22Rv1 (cell line): ENCODE results near the gene LIG1.

Source experiments
- H3K27ac ChIP-seq: fragments of 450-650 bp; 2 replicates; pipeline ENCODE4 v1.5.1; 2017
- ZFX ChIP-seq: fragments of 450-650 bp; IDR thresholded peaks from 2 replicates; pipeline ENCODE4 v1.6.1; 2017; ENCODE audit warnings: antibody characterized with exemption, borderline replicate concordance
- TF ChIP-seq, protein P1 (sequence below): fragments of 450-650 bp; IDR thresholded peaks from 2 replicates; pipeline ENCODE4 v1.5.1; 2017; ENCODE audit warnings: mild to moderate bottlenecking

Gene LIG1

DNA sequence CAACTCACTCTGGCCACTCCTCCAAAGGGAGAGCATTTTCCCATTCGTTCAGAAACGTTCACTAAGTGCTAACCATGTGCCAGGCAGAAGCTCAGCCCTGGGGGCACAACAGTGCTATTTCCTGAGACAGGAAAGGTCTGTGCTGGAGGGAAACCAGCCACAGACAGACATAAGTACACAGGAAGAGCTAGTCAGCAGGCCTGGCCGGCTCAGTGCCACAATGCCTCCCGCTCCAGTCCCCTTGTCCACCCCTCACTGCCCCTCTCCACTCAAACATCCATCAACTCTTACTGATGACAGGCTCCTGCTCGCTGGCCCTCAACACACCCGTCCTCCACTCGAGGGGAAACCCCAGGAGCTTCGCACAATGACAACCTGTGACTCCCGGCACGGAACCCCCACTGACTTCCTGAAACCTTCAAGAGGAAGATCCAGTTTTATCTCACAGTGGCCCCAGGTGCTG, 48.2 kb downstream of the LIG1 start:
- TF ChIP-seq, protein P1, sequence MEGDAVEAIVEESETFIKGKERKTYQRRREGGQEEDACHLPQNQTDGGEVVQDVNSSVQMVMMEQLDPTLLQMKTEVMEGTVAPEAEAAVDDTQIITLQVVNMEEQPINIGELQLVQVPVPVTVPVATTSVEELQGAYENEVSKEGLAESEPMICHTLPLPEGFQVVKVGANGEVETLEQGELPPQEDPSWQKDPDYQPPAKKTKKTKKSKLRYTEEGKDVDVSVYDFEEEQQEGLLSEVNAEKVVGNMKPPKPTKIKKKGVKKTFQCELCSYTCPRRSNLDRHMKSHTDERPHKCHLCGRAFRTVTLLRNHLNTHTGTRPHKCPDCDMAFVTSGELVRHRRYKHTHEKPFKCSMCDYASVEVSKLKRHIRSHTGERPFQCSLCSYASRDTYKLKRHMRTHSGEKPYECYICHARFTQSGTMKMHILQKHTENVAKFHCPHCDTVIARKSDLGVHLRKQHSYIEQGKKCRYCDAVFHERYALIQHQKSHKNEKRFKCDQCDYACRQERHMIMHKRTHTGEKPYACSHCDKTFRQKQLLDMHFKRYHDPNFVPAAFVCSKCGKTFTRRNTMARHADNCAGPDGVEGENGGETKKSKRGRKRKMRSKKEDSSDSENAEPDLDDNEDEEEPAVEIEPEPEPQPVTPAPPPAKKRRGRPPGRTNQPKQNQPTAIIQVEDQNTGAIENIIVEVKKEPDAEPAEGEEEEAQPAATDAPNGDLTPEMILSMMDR = no peak
- no peak for TF ChIP-seq ZFX
- H3K27ac ChIP-seq = no peak overlapping the region

DNA sequence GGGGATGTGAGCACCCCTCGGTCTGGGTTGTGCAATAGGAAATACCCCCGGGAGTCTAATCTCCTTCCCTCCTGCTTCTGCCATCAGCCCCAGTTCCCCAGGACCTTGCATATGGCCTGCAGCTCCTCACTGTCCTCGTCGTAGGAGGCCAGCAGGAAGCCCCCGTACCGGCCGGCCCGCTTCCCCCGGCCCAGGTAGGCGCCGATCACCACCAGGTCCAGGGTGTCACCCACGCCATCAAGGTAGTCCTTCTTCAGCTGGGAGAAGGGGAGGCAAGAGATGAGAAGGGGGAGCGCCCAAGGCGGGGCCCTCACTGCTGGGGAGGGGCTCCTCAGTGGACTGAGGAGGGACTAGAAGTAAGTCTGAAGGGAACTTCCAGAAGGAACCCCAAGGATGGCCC, 49.1 kb downstream of the LIG1 start:
- TF ChIP-seq ZFX = no peak
- TF ChIP-seq, protein P1 = no peak
- H3K27ac ChIP-seq = no peak overlapping the region

DNA sequence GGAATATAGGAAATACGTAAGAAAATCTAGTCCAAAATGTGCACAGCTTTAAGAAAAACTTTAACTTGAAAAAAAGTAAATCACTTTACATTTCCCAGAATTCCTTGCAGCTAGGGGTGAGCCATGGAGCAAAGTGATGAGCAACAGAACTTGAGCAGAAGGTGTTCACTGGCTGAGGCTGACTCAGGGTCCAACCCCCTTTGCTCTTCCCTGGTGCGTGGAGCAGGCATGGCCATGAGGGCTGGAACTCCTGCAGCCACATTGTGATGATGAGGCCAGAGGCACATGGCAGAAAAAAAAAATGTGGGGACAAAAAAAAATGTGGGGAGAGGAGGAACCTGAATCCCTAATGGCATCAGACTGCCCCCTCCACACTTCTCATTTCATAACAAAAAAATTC, 49.6 kb downstream of the LIG1 start:
- H3K27ac ChIP-seq = no peak overlapping the region
- TF ChIP-seq ZFX = no peak
- TF ChIP-seq, protein P1 = no peak

DNA sequence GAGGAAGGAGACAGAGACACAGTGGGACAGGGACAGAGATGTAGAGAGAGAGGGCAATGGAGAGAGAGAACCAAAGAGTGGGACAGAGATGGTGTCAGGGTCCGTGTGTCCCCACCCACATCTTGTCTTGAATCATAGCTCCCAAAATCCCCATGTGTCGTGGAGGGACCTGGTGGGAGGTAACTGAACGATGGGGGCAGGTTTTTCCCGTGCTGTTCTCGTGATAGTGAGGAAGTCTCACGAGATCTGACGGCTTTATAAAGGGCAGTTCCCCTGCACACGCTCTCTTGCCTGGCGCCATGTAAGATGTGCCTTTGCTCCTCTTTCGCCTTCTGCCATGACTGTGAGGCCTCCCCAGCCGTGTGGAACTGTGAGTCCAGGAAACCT, 52.0 kb downstream of the LIG1 start:
- TF ChIP-seq ZFX = no peak
- no peak overlapping the region for H3K27ac ChIP-seq

DNA sequence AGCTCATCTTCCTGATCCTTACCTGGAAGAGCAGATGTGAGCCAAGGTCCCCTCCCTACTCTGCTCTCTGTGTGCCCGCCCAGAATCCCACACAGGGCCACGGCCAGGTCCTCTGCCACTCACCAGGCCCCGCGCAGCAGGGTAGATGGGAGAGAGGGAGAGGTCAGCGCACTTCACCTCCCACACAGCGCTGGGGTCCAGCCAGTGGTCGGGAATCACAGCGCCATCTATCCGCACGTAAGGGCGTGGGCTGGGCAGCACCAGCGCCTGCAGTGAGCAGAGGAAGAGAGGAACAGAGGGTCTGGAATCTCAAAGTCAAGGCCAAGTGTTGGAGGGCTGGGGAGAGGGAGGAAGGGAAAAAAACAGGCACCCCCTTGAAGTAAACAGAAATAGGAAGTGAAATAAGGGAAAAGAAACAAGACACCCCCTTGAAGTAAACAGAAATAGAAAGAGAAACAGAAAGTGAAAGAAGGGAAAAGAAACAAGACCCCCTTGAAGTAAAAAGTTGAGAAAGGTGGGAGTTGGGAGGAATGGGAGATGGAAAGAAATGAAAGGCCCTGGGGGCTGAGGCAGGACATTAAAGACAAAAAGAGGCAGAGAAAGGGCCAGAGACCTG, 52.5 kb downstream of the LIG1 start:
- TF ChIP-seq ZFX = no peak
- TF ChIP-seq, protein P1 = no peak; the same call in 1 of the 2 replicates
- no peak overlapping the region for H3K27ac ChIP-seq

DNA sequence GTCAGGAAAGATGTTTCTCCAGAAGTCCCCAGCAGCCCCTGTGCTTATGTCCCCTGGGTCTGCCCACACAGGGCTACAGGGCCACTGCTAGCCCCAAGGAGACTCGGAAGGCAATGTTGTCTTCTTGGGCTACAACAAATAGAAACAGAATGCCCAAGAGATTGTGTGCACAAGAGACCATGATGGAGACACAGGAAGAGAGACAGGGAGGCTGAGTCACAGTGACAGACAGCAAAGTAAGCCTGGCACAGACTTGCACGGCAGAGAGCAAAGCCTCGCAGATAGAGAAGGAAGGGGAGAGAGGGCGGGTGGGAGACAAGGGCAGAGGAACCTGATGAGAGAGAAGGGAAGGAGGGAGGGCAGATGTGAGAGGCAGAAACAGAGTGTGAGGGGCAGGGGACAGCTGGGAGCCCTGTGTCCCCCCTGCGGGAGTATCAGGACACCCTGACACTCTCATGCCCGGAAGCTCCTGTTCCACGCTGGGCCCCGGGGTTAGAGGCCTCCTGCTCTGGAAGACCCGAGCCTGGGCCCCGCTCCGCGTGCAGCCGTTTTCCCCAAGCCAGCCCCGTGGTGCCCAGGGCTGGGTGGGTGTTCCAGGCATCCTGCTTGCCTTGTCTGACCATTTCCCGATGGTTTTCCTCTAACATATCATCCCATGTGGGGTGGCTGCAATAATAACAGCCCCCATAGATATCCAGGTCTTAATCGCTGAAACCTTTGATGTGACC, 56.8 kb downstream of the LIG1 start:
- TF ChIP-seq ZFX = no peak
- TF ChIP-seq, protein P1 = no peak
- no peak overlapping the region for H3K27ac ChIP-seq

DNA sequence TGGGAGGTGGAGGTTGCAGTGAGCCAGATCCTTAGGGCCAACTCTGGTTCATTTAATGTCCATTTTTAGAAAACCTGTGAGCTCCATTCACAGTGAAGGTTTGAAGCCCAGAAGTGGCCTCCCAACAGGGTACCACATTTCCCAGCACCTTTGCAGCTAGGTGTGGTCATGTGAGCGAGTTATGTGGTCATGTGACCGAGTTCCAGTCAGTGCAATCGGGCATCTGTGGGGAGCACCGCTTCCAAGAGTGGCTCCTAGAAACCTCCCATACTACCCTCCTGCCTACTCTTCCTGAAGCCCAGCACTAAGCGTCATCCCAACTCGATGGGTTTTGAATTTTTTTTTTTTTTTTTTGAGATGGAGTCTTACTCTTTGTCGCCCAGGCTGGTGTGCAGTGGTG, 58.9 kb downstream of the LIG1 start:
- H3K27ac ChIP-seq = peak overlapping the region; percentile 88
- TF ChIP-seq ZFX = no peak
- TF ChIP-seq, protein P1 = no peak
